Measurements from ENCODE around the gene ENTPD8. TPM values are rescaled to one million over a fixed set of nuclear protein-coding genes. Genes with fewer than 3 reads are reported as not detected.

ENTPD8 gene
- total RNA-seq, 1 experiment from 2014 or later = 0.77 TPM

DNA sequence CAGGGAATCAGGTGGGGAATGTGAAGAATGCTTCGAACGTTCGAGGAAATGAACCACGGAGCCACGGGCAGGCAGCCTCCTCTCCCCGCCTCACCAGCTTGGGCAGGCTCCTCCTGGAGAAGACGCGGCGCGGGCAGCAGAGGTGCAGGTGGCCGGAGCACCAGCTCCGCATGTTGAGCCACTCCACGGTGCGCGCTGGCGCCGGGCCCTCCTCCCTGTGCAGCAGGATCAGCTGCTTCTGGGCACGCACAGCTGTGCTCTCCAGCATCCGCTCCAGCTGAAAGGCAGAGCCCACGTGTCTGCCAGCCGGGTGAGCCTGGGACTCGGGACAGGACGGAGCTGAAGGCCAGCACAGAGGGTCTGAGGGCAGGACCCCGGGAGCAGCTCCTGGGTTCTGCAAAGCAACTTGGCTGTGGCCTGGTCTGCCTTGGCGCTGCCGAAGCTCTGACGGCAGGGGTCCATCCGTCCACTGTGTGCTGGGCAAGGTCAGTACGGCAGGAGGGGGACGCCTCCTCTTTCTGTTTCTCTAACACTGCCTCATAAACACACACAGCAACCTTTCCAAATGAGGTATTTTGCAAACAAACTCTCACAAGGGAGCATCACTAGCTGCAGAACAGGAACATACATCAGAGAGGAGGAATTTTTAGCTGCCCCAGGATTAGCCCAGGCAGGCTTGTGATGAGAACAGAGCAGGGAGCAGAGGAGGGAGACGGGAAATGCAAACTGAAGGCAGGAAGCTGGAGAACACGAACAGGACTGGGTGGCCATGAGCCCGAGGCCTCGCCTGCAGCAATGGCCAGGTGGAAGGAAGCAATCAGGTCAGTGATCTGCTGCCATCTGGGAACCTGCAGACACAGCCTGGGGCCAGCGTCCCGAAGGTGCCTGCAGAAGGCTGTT, 38.1 kb upstream of the ENTPD8 start:
- H3K27ac ChIP-seq (ENCODE audit: insufficient read length, low read depth, low read length) = no peak overlapping the region
- no peak overlapping the region for H4K5ac ChIP-seq (ENCODE audit: insufficient read length, low read depth, low read length)
- TF ChIP-seq, protein P1, sequence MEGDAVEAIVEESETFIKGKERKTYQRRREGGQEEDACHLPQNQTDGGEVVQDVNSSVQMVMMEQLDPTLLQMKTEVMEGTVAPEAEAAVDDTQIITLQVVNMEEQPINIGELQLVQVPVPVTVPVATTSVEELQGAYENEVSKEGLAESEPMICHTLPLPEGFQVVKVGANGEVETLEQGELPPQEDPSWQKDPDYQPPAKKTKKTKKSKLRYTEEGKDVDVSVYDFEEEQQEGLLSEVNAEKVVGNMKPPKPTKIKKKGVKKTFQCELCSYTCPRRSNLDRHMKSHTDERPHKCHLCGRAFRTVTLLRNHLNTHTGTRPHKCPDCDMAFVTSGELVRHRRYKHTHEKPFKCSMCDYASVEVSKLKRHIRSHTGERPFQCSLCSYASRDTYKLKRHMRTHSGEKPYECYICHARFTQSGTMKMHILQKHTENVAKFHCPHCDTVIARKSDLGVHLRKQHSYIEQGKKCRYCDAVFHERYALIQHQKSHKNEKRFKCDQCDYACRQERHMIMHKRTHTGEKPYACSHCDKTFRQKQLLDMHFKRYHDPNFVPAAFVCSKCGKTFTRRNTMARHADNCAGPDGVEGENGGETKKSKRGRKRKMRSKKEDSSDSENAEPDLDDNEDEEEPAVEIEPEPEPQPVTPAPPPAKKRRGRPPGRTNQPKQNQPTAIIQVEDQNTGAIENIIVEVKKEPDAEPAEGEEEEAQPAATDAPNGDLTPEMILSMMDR (conservative IDR thresholded peaks at IDR 0.05) = no peak
- H2BK20ac ChIP-seq (ENCODE audit: low read depth, low read length, poor library complexity, severe bottlenecking) = no peak overlapping the region
- no peak overlapping the region for H3K4ac ChIP-seq (ENCODE audit: low read depth, low read length)
- no peak overlapping the region for H3K23ac ChIP-seq (ENCODE audit: insufficient read length, low read depth, low read length)
- H2BK5ac ChIP-seq (ENCODE audit: insufficient read length, low read length) = no peak overlapping the region
- peak; percentile 67 for DNase-seq
- Mint-ChIP-seq H3K4me3 (no peak overlapping the region), H3K27me3 (ENCODE audit: low read depth) (peaks cover 12% of the 10 kb centered on the region), H3K4me1 (peaks cover 4 to 5% of the 10 kb centered on the region in 2 experiments; a peak in 3 of 4 replicates), H3K27ac (peak overlapping the region in 1 of 3 experiments; percentile 3; a peak in 1 of 7 replicates), H3K9me3 (peaks cover 13% of the 10 kb centered on the region in 2 experiments), H3K36me3 (ENCODE audit: insufficient read depth in 1 of 3, low read depth in 3 of 3) (peaks cover 0 to 10% (median 4%) of the 10 kb centered on the region in 3 experiments; a peak in 4 of 7 replicates)
- H3K9me3 ChIP-seq (ENCODE audit: control insufficient read depth, low read depth, low read length) = peaks cover 3% of the 10 kb centered on the region
- no peak overlapping the region for H3K9ac ChIP-seq (ENCODE audit: extremely low read depth, insufficient read length, low read length)
- H3K27me3 ChIP-seq (ENCODE audit: insufficient read depth, low read length) = no peaks in the 10 kb centered on the region
- H2BK15ac ChIP-seq (ENCODE audit: low read depth, low read length) = no peak overlapping the region
- no peak overlapping the region for H4K91ac ChIP-seq (ENCODE audit: insufficient read length, low read depth, low read length)
- H3K14ac ChIP-seq (ENCODE audit: insufficient read depth, low read length) = peak overlapping the region; percentile 52; the same call in 1 of the 2 replicates
- H3K56ac ChIP-seq (ENCODE audit: insufficient read length, low read depth, low read length) = no peak overlapping the region
- no peak overlapping the region for H3T11ph ChIP-seq (ENCODE audit: low read length)
- no peak overlapping the region for H4K8ac ChIP-seq (replicated peaks; ENCODE audit: insufficient read length, low read depth, low read length)
- H3K79me2 ChIP-seq (ENCODE audit: insufficient read depth, low read length) = no peaks in the 10 kb centered on the region
- H3K4me1 ChIP-seq (ENCODE audit: insufficient read depth, low read length) = no peaks in the 10 kb centered on the region
- WGBS (ENCODE audit: extremely low coverage, insufficient read length, low lambda C conversion rate) = no CpG with 5 or more reads among the region's 36 CpGs
- no peak overlapping the region for H2BK120ac ChIP-seq (ENCODE audit: low read depth, low read length, poor library complexity, severe bottlenecking)
- no peak overlapping the region for H3K18ac ChIP-seq (ENCODE audit: insufficient read length, low read depth, low read length)
- no peak overlapping the region for H3K4me2 ChIP-seq (ENCODE audit: insufficient read depth, insufficient read length, low read length)
- no peak overlapping the region for H2BK12ac ChIP-seq (ENCODE audit: insufficient read length, low read depth, low read length)
- H4K20me1 ChIP-seq (ENCODE audit: control insufficient read depth, insufficient read depth, insufficient read length) = no peaks in the 10 kb centered on the region
- H2AFZ ChIP-seq (ENCODE audit: low read length) = no peak overlapping the region
- H3K79me1 ChIP-seq (ENCODE audit: insufficient read depth, low read depth, low read length, poor library complexity, severe bottlenecking) = no peaks in the 10 kb centered on the region
- no peak overlapping the region for H2AK5ac ChIP-seq (ENCODE audit: insufficient read length, low read length)
- H3K23me2 ChIP-seq (ENCODE audit: insufficient read length, low read depth, low read length, poor library complexity, severe bottlenecking) = no peaks in the 10 kb centered on the region

All from H9 (cell line).